Breast epithelium (tissue), 4 donors: Measurements from ENCODE around the gene ZSWIM6. TPM values are rescaled to one million over a fixed set of nuclear protein-coding genes. Genes with fewer than 3 reads are reported as not detected.

Experiments used
- DNase-seq, 2 donors: peaks; one replicate each; pipeline ENCODE4 v3.0.0-alpha.2; 2019; ENCODE audit warnings: low spot score in 2 of 2
- H3K27ac ChIP-seq, 2 donors: fragments of 200-600 bp; sonication (generic) in 1 of 2; one replicate each; pipeline ENCODE4 v1.5.1; 2016 to 2019; ENCODE audit warnings: mild to moderate bottlenecking in 1 of 2
- H3K27me3 ChIP-seq, 2 donors: fragments of 200-600 bp; sonication (generic) in 1 of 2; one replicate each; pipeline versions ENCODE4 v1.5.1 to v1.6.0; 2017 to 2019; ENCODE audit warnings: control low read depth in 1 of 2, mild to moderate bottlenecking in 1 of 2
- H3K36me3 ChIP-seq: fragments of 200-600 bp; one replicate; pipeline ENCODE4 v1.5.1; 2019
- H3K4me1 ChIP-seq, 2 donors: fragments of 200-600 bp; sonication (generic); one replicate each; pipeline ENCODE4 v1.5.1; 2016 to 2019; ENCODE audit warnings: control low read depth in 1 of 2
- H3K4me3 ChIP-seq, 3 donors: fragments of 200-600 bp; sonication (generic); 1 replicate in 2 of 3; 2 replicates in 1 of 3; pipeline ENCODE4 v1.5.1; 2016 to 2019; ENCODE audit warnings: mild to moderate bottlenecking in 3 of 3, moderate library complexity in 2 of 3
- H3K9me3 ChIP-seq, 2 donors: fragments of 200-600 bp; sonication (generic) in 1 of 2; one replicate each; pipeline ENCODE4 v1.5.1; 2016 to 2019; ENCODE audit warnings: control low read depth in 1 of 2
- CTCF ChIP-seq, 3 donors: fragments of 450-650 bp; IDR thresholded peaks; one replicate each; pipeline ENCODE4 v1.5.1; 2016 to 2017; ENCODE audit warnings: antibody characterized with exemption in 3 of 3, mild to moderate bottlenecking in 3 of 3, moderate library complexity in 3 of 3
- POLR2A ChIP-seq: fragments of 450-650 bp; IDR thresholded peaks from one replicate; pipeline ENCODE4 v1.6.1; 2016; ENCODE audit warnings: antibody characterized with exemption, mild to moderate bottlenecking, moderate library complexity
- POLR2AphosphoS5 ChIP-seq, 3 donors: sonication (generic); formaldehyde crosslinking; IDR thresholded peaks; one replicate each; pipeline ENCODE4 v1.6.1; 2017; ENCODE audit warnings: antibody characterized with exemption in 3 of 3
- intact Hi-C: fragments of 100-400 bp; cut with DNase I; formaldehyde crosslinking; loops from one replicate; pipeline ENCODE4 v1.15.1; 2023; ENCODE audit warnings: low total_unique reads
- total RNA-seq, 3 donors: library from RNA; depleted of rRNA; stranded (reverse); fragments of >200 nt; gene quantifications; one replicate each; pipeline ENCODE4 v1.1.0, GENCODE V29; 2016

ZSWIM6 gene
- total RNA-seq, 3 donors from 2014 or later, result 10.2 to 16.8 (median 11.2) TPM

- intact Hi-C loops, result no loop called here
- no peak for DNase-seq
- Histone ChIP-seq H3K9me3 (no peaks in the 10 kb centered on the region), H3K36me3 (no peaks in the 10 kb centered on the region), H3K4me1 (no peaks in the 10 kb centered on the region), H3K27me3 (no peaks in the 10 kb centered on the region), H3K27ac (no peak overlapping the region), H3K4me3 (no peak overlapping the region)
- no peak for TF ChIP-seq CTCF (IDR thresholded peaks at IDR 0.05)
Measured at GRCh38 chr5:61342071-61342501, 10.0 kb downstream of the ZSWIM6 start.

GRCh38 chr5:61344187-61344944 is 12.3 kb downstream of the ZSWIM6 start:
- DNase-seq, result no peak
- TF ChIP-seq CTCF (IDR thresholded peaks at IDR 0.05), result no peak
- no peak for TF ChIP-seq POLR2AphosphoS5 (IDR thresholded peaks at IDR 0.05)
- no peak for TF ChIP-seq POLR2A
- Histone ChIP-seq H3K4me1 (no peaks in the 10 kb centered on the region), H3K36me3 (no peaks in the 10 kb centered on the region), H3K4me3 (no peak overlapping the region), H3K27me3 (no peaks in the 10 kb centered on the region), H3K9me3 (no peaks in the 10 kb centered on the region), H3K27ac (no peak overlapping the region)
- intact Hi-C loops, result no loop called here

GRCh38 chr5:61346511-61346910 is 14.5 kb downstream of the ZSWIM6 start:
- Histone ChIP-seq H3K27ac (no peak overlapping the region), H3K9me3 (no peaks in the 10 kb centered on the region), H3K36me3 (no peaks in the 10 kb centered on the region), H3K4me1 (no peaks in the 10 kb centered on the region), H3K27me3 (no peaks in the 10 kb centered on the region), H3K4me3 (no peak overlapping the region)
- TF ChIP-seq CTCF (IDR thresholded peaks at IDR 0.05) (no peak), POLR2A (no peak), POLR2AphosphoS5 (IDR thresholded peaks at IDR 0.05) (no peak)
- DNase-seq, result no peak
- intact Hi-C loops, result no loop called here

- Histone ChIP-seq H3K36me3 (no peaks in the 10 kb centered on the region), H3K4me3 (no peak overlapping the region), H3K27ac (no peak overlapping the region), H3K4me1 (no peaks in the 10 kb centered on the region), H3K9me3 (no peaks in the 10 kb centered on the region), H3K27me3 (no peaks in the 10 kb centered on the region)
- TF ChIP-seq POLR2AphosphoS5 (IDR thresholded peaks at IDR 0.05), result no peak
- intact Hi-C loops, result no loop called here
- no peak for DNase-seq
Measured at GRCh38 chr5:61347080-61347479, 15.0 kb downstream of the ZSWIM6 start.

GRCh38 chr5:61348447-61348846 is 16.4 kb downstream of the ZSWIM6 start:
- Histone ChIP-seq H3K27ac (no peak overlapping the region), H3K9me3 (no peaks in the 10 kb centered on the region), H3K4me3 (no peak overlapping the region), H3K27me3 (no peaks in the 10 kb centered on the region), H3K36me3 (no peaks in the 10 kb centered on the region), H3K4me1 (no peaks in the 10 kb centered on the region)
- no peak for TF ChIP-seq POLR2A
- TF ChIP-seq POLR2AphosphoS5 (IDR thresholded peaks at IDR 0.05), result no peak
- TF ChIP-seq CTCF (IDR thresholded peaks at IDR 0.05), result no peak
- intact Hi-C loops, result no loop called here
- no peak for DNase-seq
